ENCODE data around the gene PNPLA1. TPM values are rescaled to one million over a fixed set of nuclear protein-coding genes. Genes with fewer than 3 reads are reported as not detected.

Gene PNPLA1
- total and polyA plus RNA-seq, 12 donors, result 0.21 to 0.28 TPM; not detected in 10

DNA sequence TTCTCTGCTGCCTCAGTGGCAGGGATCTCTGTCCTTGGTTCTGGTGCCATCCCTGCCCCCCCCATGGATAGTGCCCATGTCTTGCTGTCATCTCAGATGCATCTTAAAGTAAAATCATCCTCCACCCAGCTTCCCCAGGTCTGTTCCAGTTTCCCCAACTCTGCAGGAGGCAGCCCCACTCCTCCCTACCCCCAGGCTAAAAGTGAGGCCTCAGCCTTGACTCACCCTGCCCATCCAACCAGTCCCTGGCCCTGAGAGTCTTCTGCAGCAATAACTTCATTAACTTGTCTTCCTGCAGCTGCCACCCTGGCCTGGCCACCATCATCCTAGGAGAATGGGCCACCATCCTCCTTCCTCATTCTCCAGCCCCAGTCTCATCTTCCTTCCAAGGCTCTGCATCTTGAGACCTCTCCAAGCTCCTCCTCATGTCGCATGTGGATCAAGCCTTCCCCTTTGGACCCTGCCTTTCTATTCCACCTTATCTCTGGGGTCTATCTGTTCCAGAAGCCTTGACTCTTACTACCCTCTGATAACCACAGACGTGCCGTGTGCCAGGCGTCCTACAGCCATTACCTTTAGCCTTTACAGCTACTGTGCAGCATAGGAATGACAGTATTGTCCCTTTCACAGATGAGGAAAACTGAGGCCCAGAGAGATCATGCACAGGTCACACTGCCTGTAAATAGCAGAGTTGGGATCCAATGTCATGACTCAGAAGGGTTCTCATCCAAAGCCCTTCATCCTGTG is 2.0 kb upstream of the PNPLA1 start:
- Histone ChIP-seq H3K4me3 (no peak overlapping the region), H3K27me3 (peaks cover 0 to 37% (median 22%) of the 10 kb centered on the region in 7 donors), H3K9me3 (peaks cover 0 to 15% (median 0%) of the 10 kb centered on the region in 11 donors), H3K4me1 (no peaks in the 10 kb centered on the region), H3K36me3 (no peaks in the 10 kb centered on the region), H3K27ac (no peak overlapping the region)
- ATAC-seq, result no peak
- no peak for DNase-seq
- TF ChIP-seq, protein P1, sequence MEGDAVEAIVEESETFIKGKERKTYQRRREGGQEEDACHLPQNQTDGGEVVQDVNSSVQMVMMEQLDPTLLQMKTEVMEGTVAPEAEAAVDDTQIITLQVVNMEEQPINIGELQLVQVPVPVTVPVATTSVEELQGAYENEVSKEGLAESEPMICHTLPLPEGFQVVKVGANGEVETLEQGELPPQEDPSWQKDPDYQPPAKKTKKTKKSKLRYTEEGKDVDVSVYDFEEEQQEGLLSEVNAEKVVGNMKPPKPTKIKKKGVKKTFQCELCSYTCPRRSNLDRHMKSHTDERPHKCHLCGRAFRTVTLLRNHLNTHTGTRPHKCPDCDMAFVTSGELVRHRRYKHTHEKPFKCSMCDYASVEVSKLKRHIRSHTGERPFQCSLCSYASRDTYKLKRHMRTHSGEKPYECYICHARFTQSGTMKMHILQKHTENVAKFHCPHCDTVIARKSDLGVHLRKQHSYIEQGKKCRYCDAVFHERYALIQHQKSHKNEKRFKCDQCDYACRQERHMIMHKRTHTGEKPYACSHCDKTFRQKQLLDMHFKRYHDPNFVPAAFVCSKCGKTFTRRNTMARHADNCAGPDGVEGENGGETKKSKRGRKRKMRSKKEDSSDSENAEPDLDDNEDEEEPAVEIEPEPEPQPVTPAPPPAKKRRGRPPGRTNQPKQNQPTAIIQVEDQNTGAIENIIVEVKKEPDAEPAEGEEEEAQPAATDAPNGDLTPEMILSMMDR (IDR thresholded peaks at IDR 0.05), result no peak
- 91 to 95% methylated on average over 4 of the region's 4 CpGs for WGBS, 2 donors
- intact Hi-C loops (cut with DNase I), result no loop called here

DNA sequence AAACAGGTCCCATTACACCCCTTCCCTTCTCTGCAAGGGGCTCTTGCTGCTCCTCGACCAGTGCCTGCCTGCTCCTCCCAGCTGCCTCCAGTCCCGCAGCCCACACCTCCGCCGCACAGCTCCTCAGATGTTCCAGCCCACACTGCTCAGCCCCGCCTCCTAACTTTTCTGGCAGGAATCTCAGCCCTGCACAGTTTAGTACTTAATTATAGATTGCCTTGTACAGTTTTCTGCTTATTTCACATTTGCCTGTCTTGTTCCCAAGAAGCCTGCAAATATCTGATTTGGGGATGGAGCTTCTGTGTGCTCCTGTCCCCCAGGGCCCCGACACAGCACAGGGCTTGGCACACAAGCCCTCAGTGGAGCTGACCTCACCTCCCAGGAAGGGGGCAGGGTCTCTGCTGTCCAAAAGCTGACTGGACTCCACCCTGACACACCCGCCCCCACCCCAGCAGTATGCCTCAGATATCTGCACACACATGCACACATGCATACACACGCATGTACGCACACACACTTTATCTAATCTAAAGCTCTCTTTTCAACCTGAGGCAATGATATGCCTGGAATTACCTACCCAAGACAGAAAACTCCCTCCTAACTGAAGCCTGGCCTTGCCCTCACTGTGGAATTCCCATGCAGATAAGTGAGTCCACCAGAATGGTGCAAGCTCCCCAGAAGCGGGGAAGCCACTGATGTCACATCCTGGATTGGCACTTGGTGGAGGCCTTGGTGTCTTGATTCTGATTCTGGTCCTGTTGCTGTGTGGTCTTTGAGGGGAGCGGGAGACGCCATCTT is 1.2 kb upstream of the PNPLA1 start:
- no peaks in the 10 kb centered on the region for H3K36me3 ChIP-seq
- H3K9me3 ChIP-seq, result peaks cover 0 to 15% (median 0%) of the 10 kb centered on the region in 11 donors
- H3K4me3 ChIP-seq, result no peak overlapping the region
- TF ChIP-seq, protein P1 (IDR thresholded peaks at IDR 0.05), result no peak
- ATAC-seq (peak in 3 of 8 donors; percentile 42 to 63 (median 59)), DNase-seq (no peak)
- WGBS, 2 donors, result 54 to 57% methylated on average over 12 of the region's 12 CpGs
- intact Hi-C loops (cut with DNase I), result no loop called here
- H3K27ac ChIP-seq, result no peak overlapping the region
- H3K27me3 ChIP-seq, result peaks cover 0 to 38% (median 28%) of the 10 kb centered on the region in 7 donors
- no peaks in the 10 kb centered on the region for H3K4me1 ChIP-seq

DNA sequence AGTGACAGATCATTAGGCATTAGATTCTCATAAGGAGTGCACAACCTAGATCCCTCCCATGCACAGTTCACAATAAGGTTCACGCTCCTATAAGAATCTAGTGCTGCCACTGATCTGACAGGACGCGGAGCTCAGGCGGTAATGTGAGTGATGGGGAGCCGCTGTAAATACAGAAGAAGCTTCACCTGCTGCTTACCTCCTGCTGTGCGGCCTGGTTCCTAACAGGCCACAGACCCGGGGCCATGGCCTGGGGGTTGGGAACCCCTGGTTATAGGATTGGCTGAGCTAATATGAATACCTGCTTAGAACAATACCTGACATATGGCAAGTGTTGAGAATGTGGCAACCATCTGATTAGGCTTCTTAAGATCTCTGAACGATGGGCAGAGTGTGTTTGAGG is 2.4 kb downstream of the PNPLA1 start:
- Histone ChIP-seq H3K9me3 (no peaks in the 10 kb centered on the region), H3K27me3 (peaks cover 0 to 48% (median 28%) of the 10 kb centered on the region in 7 donors), H3K27ac (no peak overlapping the region), H3K36me3 (no peaks in the 10 kb centered on the region), H3K4me3 (no peak overlapping the region), H3K4me1 (no peaks in the 10 kb centered on the region)
- DNase-seq, result no peak
- no peak for ATAC-seq
- 78 to 79% methylated on average over 8 of the region's 8 CpGs for WGBS, 2 donors
- TF ChIP-seq, protein P1 (IDR thresholded peaks at IDR 0.05), result no peak
- intact Hi-C loops (cut with DNase I), result no loop called here

DNA sequence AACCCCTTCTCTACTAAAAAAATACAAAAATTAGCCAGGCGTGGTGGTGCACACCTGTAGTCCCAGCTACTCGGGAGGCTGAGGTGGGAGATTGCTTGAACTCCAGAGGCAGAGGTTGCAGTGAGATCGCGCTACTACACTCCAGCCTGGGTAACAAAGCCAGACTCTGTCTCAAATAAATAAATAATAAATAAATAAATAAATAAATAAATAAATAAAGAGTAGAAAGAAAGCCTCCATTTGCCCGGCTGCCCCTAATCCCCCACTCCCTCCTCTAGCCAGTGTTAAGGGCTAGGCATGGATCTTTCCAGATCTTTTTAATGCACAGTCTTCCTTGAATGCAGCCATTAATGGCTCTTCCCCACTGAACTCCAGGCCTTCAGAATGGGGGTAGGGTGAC is 3.2 kb downstream of the PNPLA1 start:
- peaks cover 0 to 55% (median 28%) of the 10 kb centered on the region in 7 donors for H3K27me3 ChIP-seq
- H3K4me3 ChIP-seq, result no peak overlapping the region
- WGBS, 2 donors, result 93 to 98% methylated on average over 5 of the region's 5 CpGs
- DNase-seq, result no peak
- ATAC-seq, result no peak
- H3K36me3 ChIP-seq, result no peaks in the 10 kb centered on the region
- no peak overlapping the region for H3K27ac ChIP-seq
- no peaks in the 10 kb centered on the region for H3K9me3 ChIP-seq
- intact Hi-C loops (cut with DNase I), result no loop called here
- TF ChIP-seq, protein P1 (IDR thresholded peaks at IDR 0.05), result no peak
- no peaks in the 10 kb centered on the region for H3K4me1 ChIP-seq

Data from heart right ventricle (tissue), 16 donors.